DMS53 (cell line): ENCODE measurements around the gene ZNF487.
"Not testable (repeated sequence)": the region's sequence is repeated elsewhere in the genome, so short reads cannot be mapped to it uniquely, and the experiment has no call there.

Experiments
- DNase-seq: peaks from one replicate; lab custom pipeline; 2025; lab: John Stamatoyannopoulos, UW

ZNF487 gene

DNA sequence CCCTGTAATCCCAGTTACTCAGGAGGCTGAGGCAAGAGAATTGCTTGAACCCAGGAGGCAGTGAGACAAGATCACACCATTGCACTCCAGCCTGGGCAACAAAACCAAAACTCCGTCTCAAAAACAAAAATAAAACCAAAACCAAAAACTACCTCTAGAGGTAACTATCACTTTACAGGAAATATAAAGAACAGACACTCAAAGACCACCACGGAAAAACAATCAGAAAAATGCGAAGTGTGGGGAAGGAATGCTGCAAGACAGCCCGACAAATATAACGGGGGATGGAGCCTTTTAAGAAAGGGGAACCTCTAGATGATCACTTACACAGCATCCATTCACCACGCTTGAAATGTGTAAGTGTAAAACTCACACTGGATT, 32.2 kb upstream of the ZNF487 start:
- no peak for DNase-seq

DNA sequence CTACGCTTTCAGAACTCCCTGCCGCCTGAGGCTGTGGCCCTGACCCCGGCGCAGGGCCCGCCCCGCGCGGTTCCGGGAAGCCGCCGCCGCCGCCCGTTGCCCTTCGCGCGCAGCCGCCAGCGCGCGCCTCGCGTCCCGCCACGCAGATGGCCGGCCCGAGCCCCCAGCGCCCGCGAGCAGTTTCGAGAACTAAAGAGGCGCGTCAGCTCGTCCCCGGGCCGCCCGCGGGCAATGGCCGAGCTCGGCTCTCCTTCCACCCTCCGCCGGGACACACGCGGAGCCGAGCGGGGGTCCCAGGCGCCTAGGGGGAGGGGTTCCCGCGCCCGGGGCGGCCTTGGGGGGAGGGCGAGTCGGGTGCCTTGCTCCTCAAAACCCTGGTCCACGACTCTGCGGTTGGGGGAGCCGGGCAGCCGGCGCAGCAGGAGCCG, 29.7 kb upstream of the ZNF487 start:
- peak; percentile 81 for DNase-seq

DNA sequence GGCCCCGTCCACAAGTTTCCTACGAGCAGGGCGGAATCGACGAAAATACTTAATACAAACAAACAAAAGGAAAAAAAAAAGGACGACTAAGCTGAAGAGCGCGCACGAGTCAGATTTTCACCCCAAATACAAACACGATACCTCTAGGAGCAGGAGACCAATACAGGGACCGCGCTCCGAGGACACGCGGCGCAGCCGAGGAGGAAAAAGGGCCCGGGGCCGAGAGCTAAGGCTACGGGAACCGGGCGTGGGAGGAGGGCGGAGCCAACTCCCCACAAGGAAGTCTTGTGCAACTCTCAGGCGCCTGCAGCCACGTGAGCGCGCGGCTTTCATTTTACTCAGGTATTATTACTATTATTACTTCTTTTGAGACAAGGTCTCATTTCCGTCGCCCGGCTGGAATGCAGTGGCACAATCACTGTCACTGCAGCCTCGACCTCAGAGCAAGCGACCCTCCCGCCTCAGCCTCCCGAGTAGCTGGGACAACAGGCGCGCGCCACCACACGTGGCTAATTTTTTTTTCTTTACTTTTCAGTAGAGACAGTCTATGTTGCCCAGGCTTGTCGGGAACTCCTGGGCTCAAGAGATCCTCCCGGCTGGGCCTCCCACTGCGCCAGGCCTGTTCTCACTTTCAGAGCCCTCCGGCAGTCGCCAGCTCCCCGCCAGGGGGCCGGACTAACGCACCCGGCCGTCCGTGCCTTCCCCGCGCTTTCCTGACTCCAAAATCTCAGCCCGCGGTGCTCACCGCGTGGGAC, 29.2 kb upstream of the ZNF487 start:
- peak; percentile 97 for DNase-seq

DNA sequence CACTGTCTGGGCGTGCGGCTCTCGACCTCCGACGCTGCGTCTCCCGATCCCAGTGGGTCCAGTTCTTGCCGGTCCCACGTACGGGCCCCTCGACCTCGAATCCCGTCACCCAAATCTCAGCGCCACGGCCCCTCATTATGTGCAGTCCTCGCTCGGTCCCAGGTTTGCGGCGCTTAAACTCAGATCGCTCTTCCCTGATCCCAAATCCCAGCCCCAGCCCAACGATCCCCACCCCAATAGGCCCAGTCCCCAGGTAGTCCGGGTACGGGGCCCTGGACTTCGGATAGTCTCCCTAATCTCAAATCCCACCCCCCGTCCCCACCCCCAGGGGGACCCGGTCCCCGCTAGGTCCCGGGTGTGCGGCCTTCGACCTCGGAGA, 28.6 kb upstream of the ZNF487 start:
- no peak for DNase-seq

DNA sequence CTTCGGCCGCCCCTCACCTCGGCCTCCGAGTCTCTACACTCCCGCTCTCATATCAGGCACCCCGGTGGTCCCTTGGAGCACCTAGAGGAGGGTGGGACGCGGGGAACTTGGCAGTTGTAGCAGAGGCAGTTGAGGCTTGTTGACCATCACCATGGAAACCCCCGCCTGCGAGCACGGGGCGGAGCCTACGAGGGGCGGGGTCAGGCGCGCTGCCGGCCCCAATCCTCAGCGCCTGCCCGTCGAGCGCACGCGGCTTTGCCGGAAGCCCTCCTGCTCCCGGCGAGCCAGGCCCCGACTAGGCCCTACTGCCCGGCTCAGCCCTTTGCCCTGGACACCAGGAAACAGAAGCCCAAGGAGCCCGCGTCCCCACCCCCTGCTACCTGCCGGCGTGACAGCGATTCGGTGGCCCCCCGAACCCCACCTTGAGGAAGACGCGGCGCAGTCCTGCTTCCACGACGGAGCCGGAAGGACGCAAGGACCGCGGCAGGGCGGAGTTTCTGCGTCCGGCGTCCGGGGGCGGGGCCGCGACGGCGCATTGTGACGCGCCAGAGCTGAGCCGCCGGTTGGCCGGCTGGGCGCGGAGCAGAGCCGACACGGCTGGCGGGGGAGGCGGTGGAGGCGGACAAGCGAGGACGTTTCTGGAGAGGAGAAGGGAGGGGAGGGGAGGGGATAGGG, 28.1 kb upstream of the ZNF487 start, which contains the start of gene HNRNPF:
Gene HNRNPF, minus strand, starts transcription at position 477 of the 675 bp plus-strand sequence. CDS start 21,302 bp downstream, outside the sequence.
- DNase-seq, result peak; percentile 98

DNA sequence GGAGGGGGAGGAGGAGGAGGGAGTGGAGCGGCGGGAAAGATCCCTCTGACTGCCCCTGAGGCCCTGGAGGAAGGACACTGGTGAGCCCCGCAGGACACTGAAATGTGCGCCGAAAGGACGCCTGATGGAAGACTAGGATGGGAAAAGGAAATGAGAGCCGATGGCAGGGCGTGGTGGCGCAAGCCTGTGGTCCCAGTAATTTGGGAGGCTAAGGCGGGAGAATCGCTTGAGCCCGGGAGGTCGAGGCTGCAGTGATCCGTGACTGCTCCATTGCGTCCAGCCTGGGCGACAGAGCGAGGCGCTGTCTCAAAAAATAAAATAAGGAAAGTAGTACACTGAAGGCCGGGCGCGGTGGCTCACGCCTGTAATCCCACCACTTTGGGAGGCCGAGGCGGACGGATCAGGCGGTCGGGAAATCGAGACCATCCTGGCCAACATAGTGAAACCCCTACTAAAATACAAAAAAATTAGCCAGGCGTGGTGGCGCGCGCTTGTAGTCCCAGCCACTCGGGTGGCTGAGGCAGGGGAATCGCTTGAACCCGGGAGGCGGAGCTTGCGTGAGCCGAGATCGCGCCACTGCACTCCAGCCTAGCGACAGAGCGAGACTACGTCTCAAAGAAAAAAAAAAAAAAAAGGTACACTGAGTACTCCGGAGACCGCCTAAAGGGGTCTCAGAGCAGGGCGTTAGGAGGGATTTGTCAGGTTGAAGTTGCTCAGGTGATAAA, 27.4 kb upstream of the ZNF487 start:
- DNase-seq, result peak; percentile 83

DNA sequence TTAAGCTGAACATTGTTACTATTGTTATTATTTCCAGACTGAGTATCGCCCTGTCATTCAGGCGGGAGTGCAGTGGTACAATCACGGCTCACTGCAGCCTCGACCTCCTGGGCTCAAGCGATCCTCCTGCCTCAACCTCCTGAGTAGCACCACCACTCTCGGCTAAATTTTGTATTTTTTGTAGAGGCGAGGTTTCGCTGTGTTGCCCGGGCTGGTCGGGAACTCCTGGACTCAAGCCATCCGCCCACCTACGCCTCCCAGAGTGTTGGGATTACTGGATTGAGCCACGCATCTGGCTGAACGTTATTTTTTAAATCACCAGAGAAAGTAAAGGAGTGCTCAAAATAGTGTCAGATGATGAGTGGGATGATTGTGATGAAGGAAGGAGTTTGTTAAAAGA, 26.6 kb upstream of the ZNF487 start:
- DNase-seq, result no peak

DNA sequence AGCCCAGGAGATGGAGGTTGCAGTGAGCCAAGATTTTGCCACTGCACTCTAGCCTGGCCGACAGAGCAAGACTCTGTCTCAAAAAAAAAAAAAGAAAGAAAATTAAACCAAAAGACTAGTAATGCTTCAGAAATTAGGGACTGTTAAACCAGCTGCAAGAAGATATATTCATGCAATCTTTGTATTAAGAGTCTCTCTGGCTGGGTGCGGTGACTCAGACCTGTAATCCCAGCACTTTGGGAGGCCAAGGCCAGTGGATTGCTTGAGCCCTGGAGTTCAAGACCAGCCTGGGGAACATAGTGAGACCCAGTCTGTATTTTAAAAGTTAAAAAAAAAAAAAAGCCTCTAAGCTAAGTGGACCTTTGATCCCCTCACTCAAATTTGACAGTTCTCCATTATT, 25.4 kb upstream of the ZNF487 start:
- no peak for DNase-seq

DNA sequence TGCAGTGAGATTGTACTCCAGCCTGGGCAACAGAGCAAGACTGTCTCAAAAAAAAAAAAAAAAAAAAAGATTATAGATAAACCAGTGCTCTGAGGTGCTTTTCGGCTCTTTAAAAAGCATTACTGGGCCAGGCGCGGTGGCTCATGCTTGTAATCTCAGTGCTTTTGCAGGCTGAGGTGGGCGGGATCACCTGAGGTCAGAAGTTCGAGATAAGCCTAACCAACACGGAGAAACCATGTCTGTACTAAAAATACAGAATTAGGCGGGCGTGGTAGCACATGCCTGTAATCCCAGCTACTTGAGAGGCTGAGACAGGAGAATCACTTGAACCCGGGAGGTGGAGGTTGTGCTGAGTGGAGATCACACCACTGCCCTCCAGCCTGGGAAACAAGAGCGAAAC, 21.4 kb upstream of the ZNF487 start:
- no peak for DNase-seq

DNA sequence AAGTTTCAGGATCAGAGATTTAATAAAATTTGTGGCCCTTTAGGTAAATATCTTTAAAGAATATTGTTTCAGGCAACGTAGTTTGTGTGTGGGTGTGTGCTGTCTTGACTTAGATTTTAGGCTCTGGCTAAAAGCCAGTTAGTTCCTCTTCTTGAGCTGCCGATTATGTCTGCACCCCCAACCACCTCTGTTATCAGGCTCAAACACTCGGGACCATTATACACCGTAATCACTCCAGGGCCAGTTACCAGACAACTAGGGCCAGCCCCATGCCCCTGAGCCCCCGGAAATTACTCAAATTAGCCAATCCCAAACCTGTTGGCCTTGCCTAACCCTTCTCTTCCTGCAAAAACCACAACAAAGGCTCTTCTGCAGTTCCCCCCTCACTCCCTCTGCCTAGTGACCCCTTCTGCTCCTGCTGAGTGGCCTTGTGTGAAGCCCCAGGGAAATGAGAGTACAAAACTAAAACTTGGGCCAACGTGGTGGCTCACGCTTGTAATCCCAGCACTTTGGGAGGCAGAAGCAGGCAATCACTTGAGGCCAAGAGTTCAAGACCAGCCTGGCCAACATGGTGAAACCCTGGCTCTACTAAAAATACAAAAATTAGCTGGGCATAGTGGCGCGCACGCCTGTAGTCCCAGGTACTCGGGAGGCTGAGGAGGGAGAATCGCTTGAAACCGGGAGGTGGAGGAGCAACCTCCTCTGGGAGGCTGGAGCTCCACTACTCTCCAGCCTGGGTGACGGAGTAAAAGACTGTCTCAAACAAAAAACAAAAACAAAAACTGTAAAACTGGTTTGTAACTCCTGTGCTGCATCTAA, 18.8 kb upstream of the ZNF487 start:
- DNase-seq, result no peak

DNA sequence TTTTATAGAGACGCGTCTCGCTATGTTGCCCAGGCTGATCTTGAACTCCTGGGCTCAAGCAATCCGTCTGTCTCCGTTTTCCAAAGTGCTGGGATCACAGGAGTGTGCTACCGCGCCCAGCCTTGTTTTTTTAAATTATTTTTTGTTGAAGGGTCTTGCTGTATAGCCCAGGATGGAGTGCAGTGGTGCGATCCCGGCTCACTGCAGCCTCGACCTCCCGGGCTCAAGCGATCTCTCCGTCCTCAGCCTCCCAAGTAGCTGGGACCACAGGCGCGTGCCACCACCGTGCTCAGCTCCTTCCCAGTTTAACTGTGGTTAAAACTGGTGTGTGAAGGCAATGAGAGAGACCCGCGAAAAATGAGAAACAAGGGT, 16.9 kb upstream of the ZNF487 start:
- no peak for DNase-seq

DNA sequence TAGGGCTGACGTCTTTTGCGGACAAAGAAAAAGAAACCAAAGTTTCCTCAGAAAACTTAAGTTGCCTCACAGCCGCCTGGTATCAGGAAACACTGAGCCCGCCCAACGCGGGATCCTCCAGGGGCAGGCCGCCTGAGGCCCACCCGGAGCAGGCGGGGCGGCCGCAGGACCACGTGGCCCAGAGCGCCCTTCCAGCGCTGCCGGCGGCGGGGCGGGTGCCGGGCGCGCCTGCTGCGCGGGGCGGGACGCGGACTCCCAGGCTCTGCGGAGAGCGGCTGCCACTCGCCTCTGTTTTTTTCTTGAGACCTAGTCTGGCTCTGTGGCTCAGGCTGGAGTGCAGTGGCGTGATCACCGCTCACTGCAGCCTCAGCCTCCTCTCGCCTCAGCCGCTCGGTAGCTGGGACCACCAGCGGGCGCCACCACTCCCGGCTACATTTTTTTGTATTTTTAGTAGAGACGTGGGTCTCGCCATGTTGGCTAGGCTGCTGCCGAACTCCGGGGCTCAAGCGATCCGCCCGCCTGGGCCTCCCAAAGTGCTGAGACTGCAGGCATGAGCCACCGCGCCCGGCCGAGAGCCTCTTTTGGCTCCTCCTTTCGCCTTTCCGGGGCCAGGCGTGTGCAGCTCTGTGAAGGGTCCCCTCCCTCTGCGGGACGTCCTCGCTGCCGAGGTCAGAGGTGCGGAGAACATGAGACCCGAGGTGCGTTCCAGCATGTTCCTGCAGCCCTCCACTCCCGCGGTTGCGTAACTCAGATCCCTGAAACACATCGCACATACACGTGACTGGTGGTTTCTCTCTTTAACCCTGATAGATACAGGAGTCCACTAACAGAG, 16.3 kb upstream of the ZNF487 start:
- peak; percentile 90 for DNase-seq

DNA sequence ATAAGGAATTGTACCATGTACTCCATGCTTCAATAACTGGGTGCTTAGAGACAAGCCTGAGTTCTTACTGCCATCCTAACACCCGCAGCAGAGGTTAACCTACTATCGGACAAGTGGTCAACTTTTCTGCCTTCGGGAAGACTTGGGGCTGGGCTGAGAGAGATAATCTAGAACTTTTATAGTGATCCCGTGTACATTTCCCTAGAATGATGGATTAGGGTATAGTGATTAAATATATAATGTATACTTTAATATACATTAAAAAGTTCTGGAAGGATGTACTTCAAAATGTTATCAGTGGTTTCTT, 15.8 kb upstream of the ZNF487 start:
- no peak for DNase-seq

DNA sequence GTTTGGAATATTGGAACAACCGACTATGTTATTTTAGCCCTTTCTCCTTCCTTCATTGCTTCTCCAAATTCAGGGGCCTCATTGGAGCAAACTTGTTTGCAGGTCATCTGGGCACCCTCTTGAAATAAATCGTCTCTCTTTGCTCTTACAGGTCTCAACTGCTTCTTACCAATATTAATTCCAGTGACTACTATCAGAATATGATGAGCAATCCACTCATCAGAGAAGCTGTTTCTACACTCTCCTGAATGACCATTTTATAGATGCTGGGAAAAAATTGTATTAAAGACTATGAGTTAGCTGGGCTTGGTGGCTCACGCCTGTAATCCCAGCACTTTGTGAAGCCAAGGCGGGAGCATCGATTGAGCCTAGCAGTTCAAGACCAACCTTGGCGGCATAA, 15.4 kb upstream of the ZNF487 start:
- no peak for DNase-seq

DNA sequence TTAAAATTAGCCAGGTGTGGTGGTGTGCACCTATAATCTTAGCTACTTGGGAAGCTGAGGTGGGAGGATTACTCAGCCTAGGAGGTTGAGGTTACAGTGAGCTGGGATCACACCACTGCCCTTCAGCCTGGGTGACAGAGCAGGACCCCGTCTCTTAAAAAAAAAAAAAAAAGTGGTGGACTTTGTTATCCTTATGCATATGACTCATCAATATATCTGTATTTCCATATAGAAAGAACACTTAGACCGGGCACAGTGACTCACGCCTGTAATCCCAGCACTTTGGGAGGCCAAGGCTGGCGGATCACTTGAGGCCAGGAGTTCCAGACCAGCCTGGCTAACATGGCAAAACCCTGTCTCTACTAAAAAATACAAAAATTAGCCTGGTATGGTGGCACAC, 15.0 kb upstream of the ZNF487 start:
- not testable (repeated sequence) for DNase-seq

DNA sequence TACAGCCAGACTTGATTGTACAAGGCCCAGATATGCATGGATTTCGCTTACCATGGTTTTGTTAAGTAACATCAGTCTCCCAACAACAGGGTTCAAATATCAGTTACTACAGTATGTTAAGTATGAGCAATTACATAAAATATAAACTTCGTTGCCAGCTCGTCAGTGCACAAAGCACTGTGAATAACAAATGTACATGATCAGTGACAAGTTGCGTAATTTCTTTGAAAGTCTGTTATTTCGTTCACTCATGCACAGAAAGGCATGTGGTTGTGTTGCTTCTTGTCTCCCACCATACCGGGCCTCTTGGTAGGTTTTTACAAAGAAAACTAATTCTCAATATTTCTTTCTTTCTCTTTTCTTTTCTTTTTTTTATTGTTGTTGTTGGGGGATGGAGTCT, 12.5 kb upstream of the ZNF487 start:
- no peak for DNase-seq

DNA sequence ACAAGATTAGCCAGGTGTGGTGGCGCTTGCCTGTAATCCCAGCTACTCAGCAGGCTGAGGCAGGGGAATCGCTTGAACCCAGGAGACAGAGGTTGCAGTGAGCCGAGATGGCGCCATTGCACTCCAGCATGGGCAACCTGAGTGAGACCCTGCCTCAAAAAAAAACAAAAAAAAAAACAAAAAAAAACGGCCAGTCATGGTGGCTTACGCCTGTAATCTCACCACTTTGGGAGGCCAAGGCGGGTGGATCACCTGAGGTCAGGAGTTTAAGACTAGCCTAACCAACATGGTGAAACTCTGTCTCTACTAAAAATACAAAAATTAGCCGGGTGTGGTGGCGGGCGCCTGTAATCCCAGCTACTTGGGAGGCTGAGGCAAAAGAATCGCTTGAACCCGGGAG, 10.4 kb upstream of the ZNF487 start:
- DNase-seq, result not testable (repeated sequence)

DNA sequence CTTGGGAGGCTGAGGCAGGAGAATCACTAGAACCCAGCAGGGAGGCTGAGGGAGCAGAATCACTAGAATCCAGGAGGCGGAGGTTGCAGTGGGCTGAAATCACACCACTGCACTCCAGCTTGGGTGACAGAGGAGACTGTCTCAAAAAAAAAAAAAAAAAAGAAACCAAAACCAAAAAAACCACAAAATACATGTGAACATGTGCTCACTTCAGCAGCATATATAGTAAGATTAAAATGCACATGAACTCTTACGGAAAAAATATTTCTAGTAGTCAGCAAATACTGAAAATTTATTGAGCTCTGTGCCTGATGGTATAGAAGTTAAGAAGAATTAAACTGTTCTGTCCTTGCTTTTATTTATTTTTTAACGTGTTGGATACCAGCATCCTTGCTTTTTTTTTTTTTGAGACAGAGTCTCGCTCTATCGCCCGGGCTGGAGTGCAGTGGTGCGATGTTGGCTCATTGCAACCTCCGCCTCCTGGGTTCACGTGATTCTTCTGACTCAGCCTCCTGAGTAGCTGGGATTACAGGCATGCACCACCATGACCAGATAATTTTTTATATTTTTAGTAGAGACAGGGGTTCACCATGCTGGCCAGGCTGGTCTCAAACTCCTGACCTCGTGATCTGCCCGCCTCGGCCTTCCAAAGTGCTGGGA, 9.6 kb upstream of the ZNF487 start:
- no peak for DNase-seq

DNA sequence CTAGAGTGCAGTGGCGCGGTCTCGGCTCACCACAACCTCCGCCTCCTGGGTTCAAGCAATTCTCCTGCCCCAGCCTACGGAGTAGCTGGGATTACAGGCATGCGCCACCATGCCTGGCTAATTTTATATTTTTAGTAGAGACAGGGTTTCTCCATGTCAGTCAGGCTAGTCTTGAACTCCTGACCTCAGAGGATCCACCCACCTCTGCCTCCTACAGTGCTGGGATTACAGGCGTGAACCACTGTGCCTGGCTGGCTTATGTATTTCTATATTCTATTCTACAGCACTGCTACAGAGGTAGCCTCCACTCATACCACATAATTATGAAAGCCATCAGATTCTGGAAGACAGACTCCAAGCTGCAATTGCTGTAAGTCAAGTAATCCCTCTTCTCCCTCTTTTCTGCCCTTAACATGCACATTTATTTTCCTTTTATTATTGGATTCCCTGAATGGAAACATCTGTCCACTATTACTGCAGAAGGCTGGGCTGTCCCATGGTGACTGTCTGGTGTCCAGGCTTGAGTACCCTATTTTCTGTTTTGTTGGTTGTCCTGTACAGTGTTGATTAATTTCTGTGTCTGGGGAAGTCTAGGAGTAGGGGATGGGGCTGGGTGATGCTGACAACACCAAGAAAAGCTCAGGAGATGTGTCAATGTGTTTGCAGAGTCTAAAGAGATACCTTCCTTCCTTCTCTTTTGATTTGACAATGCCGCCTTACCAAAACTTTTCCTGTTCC, 5.8 kb upstream of the ZNF487 start:
- DNase-seq, result no peak

DNA sequence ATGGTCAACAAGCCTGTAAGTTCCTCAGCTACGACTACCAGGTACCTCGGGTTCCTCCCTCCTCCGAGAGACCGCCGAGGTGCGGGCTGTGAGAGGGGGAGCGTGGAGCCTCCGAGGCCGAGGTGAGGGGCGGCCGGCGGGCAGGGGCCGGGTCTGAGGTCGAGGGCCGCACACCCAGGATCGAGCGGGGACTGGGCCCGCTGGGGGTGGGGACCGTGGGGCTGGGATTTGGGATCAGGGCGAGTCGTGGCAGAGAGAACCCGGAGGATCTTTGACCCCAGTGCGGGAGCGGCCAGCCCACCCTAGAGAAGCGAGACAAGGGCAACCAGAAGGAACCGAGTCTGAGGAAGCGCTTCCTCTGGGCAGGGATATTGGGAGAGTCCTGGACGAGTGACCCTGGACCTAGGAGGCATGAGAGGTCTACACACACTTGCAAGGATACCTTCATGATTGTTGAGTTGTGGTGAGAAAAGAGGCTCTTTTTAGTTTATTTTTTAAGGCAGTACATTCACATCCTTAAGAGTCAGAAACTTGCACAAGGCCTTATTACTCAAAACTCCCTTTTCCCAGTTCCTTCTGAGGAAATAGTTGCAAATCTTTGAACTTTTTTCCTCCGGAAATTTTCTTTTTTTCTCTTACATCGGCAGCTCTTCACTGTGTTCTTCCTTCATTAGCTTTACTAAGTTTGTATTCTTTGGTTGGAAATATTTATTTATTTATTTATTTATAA, 395 bp downstream of the ZNF487 start:
- DNase-seq, result no peak
